Measurements from ENCODE around the gene TMEM62. TPM values are rescaled to one million over a fixed set of nuclear protein-coding genes. Genes with fewer than 3 reads are reported as not detected.

Gene TMEM62
- total and polyA plus RNA-seq, 10 of the 15 experiments (the other 5 are each of a cell fraction or from before 2014, with no cell fraction given) = 7.0 to 26.8 (median 14.9) TPM

DNA sequence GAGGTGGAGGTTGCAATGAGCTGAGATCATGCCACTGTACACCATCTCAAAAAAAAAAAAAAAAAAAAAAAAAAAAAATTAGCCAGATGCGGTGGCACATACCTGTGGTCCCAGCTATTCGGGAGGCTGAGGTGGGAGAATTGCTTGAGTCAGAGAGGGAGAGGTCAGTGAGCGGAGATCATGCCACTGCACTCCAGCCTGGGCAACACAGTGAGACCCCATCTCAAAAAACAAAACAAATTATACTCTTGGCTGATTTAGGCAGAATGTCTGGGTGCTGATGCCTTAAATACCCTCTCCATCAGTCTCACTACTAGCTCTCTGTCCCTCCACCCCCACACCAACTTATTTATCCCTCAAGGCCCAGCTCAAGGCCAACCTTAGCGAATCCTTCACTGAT, 41.5 kb upstream of the TMEM62 start:
- no peaks in the 10 kb centered on the region for H3K36me3 ChIP-seq (ENCODE audit: control insufficient read depth in 2 of 2, insufficient read depth in 2 of 2, low read length in 1 of 2)
- 99% methylated on average over 4 of the region's 4 CpGs for WGBS (ENCODE audit: insufficient coverage, insufficient replicate concordance, low lambda C conversion rate, missing lambda C conversion rate)

GRCh38 chr15:43093026-43093425, 40.4 kb upstream of the TMEM62 start:
- CTCF ChIA-PET = interaction anchor here (0.9 kb wide), 1 partner anchor 33 kb away, joined by 3 read pairs; no protein-coding TSS in a partner anchor
- Histone ChIP-seq H3K36me3 (ENCODE audit: control insufficient read depth in 2 of 2, insufficient read depth in 2 of 2, low read length in 1 of 2) (no peaks in the 10 kb centered on the region), H3K4me2 (ENCODE audit: control insufficient read depth, insufficient read depth) (no peak overlapping the region), H3K9ac (ENCODE audit: control insufficient read depth, insufficient read depth, low read length) (no peak overlapping the region), H3K4me3 (no peak overlapping the region), H3K9me3 (replicated peaks; ENCODE audit: control insufficient read depth, insufficient read depth, low read length) (no peaks in the 10 kb centered on the region), H3K27me3 (replicated peaks in 1 of 2; ENCODE audit: control insufficient read depth in 2 of 2, insufficient read depth in 2 of 2, low read length in 1 of 2) (no peaks in the 10 kb centered on the region), H3K4me1 (ENCODE audit: control insufficient read depth, insufficient read depth, low read length) (peaks cover 6% of the 10 kb centered on the region; the same call in 1 of the 2 replicates), H3K79me2 (ENCODE audit: control insufficient read depth, insufficient read depth, low read length) (peaks cover 11% of the 10 kb centered on the region), H3K27ac (ENCODE audit: control insufficient read depth, insufficient read depth) (no peak overlapping the region), H2AFZ (ENCODE audit: control insufficient read depth, low read depth, low read length) (no peak overlapping the region), H4K20me1 (ENCODE audit: control insufficient read depth, insufficient read depth) (no peaks in the 10 kb centered on the region)
- BruUV-seq (replicated peaks) = no TSS peak
- WGBS (ENCODE audit: insufficient coverage, insufficient replicate concordance, low lambda C conversion rate, missing lambda C conversion rate) = 100% methylated on average over 1 of the region's 1 CpG
- POLR2A ChIA-PET = interaction anchor here (0.6 kb wide), 2 partner anchors 360 to 1312 kb away, joined by 5 to 8 read pairs; no protein-coding TSS in a partner anchor
- ATAC-seq (peak; percentile 46), FAIRE-seq (no peak), DNase-seq (ENCODE audit: low read depth, low spot score) (no peak)
- in situ Hi-C loops (cut with MboI) = no loop called here
- RAD21 ChIA-PET (ENCODE audit: unreplicated experiment) = interaction anchor here (1.1 kb wide), 1 partner anchor 121 kb away, joined by 3 read pairs; no protein-coding TSS in a partner anchor
- intact Hi-C loops (cut with micrococcal nuclease; ENCODE audit: unreplicated experiment) = no loop called here
- SMC1A ChIA-PET (ENCODE audit: uncharacterized antibody, unreplicated experiment) = interaction anchor here (1.3 to 1.9 kb wide), 2 partner anchors 14 to 158 kb away, joined by 3 to 6 read pairs; partner anchors contain the start of gene UBR1
- TF ChIP-seq POU2F2 (IDR thresholded peaks at IDR 0.05; ENCODE audit: borderline replicate concordance, low read depth, low read length) (no peak), IKZF2 (IDR thresholded peaks at IDR 0.05) (peak; percentile 50 to 74; a peak in 3 of 4 replicates), NFXL1 (IDR thresholded peaks at IDR 0.05; ENCODE audit: borderline replicate concordance) (no peak), ETV6 (conservative IDR thresholded peaks at IDR 0.05 in 1 of 2, IDR thresholded peaks at IDR 0.05 in 1 of 2; ENCODE audit: borderline replicate concordance in 1 of 2, low read depth in 1 of 2) (no peak), HDAC6 (IDR thresholded peaks at IDR 0.05; ENCODE audit: unreplicated experiment) (no peak), RFX5 (IDR thresholded peaks at IDR 0.05; ENCODE audit: low read depth, low read length) (no peak), SREBF2 (IDR thresholded peaks at IDR 0.05; ENCODE audit: low read length) (no peak), IKZF1 (conservative IDR thresholded peaks at IDR 0.05) (peak; percentile 36; the same call in 1 of the 2 replicates), NR2F1 (conservative IDR thresholded peaks at IDR 0.05) (peak; percentile 64), USF1 (IDR thresholded peaks at IDR 0.05; ENCODE audit: borderline replicate concordance, extremely low read length, insufficient read depth, low read depth, low read length) (no peak), RUNX3 (IDR thresholded peaks at IDR 0.05; ENCODE audit: low read length) (0 out of 2 replicates have a peak, but pooled peaks have one; percentile 6)
- TF ChIP-seq, protein P1, sequence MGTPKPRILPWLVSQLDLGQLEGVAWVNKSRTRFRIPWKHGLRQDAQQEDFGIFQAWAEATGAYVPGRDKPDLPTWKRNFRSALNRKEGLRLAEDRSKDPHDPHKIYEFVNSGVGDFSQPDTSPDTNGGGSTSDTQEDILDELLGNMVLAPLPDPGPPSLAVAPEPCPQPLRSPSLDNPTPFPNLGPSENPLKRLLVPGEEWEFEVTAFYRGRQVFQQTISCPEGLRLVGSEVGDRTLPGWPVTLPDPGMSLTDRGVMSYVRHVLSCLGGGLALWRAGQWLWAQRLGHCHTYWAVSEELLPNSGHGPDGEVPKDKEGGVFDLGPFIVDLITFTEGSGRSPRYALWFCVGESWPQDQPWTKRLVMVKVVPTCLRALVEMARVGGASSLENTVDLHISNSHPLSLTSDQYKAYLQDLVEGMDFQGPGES (IDR thresholded peaks at IDR 0.05) = no peak

More for the DNA sequence above, 41.5 kb upstream of the TMEM62 start:
- Histone ChIP-seq H3K27ac (ENCODE audit: control insufficient read depth, insufficient read depth) (no peak overlapping the region), H3K79me2 (ENCODE audit: control insufficient read depth, insufficient read depth, low read length) (peaks cover 11% of the 10 kb centered on the region), H3K9ac (ENCODE audit: control insufficient read depth, insufficient read depth, low read length) (no peak overlapping the region), H3K27me3 (replicated peaks in 1 of 2; ENCODE audit: control insufficient read depth in 2 of 2, insufficient read depth in 2 of 2, low read length in 1 of 2) (no peaks in the 10 kb centered on the region), H3K9me3 (replicated peaks; ENCODE audit: control insufficient read depth, insufficient read depth, low read length) (no peaks in the 10 kb centered on the region), H4K20me1 (ENCODE audit: control insufficient read depth, insufficient read depth) (no peaks in the 10 kb centered on the region), H2AFZ (ENCODE audit: control insufficient read depth, low read depth, low read length) (no peak overlapping the region), H3K4me2 (ENCODE audit: control insufficient read depth, insufficient read depth) (no peak overlapping the region), H3K4me3 (no peak overlapping the region), H3K4me1 (ENCODE audit: control insufficient read depth, insufficient read depth, low read length) (peaks cover 6% of the 10 kb centered on the region; the same call in 1 of the 2 replicates)
- SMC1A ChIA-PET (ENCODE audit: uncharacterized antibody, unreplicated experiment) = interaction anchor here (0.5 to 1.9 kb wide), 4 partner anchors 12 to 157 kb away, joined by 3 to 6 read pairs (median 3); partner anchors contain the start of gene UBR1
- intact Hi-C loops (cut with micrococcal nuclease; ENCODE audit: unreplicated experiment) = no loop called here
- FAIRE-seq (no peak), ATAC-seq (no peak), DNase-seq (ENCODE audit: low read depth, low spot score) (no peak)
- in situ Hi-C loops (cut with MboI) = no loop called here
- BruUV-seq (replicated peaks) = no TSS peak
- no peak for TF ChIP-seq POLR2A (IDR thresholded peaks at IDR 0.05; ENCODE audit: low read depth, low read length)
- no peak for TF ChIP-seq ZNF274 (IDR thresholded peaks at IDR 0.05; ENCODE audit: insufficient read depth, insufficient read length)
- TF ChIP-seq SREBF1 (IDR thresholded peaks at IDR 0.05; ENCODE audit: low read length) = no peak
- no peak for TF ChIP-seq ZBED1 (IDR thresholded peaks at IDR 0.05; ENCODE audit: borderline replicate concordance)
- TF ChIP-seq CHD2 (IDR thresholded peaks at IDR 0.05; ENCODE audit: borderline replicate concordance, low read depth, low read length) = no peak
- TF ChIP-seq ZZZ3 (IDR thresholded peaks at IDR 0.05; ENCODE audit: control insufficient read depth, insufficient read length, low read depth) = no peak
- no peak for TF ChIP-seq NFXL1 (IDR thresholded peaks at IDR 0.05; ENCODE audit: borderline replicate concordance)
- TF ChIP-seq SUZ12 (IDR thresholded peaks at IDR 0.05; ENCODE audit: unreplicated experiment) = no peak
- POLR2A ChIA-PET = no interaction called here
- CTCF ChIA-PET = no interaction called here
- RAD21 ChIA-PET (ENCODE audit: unreplicated experiment) = no interaction called here

Measured in GM12878 (cell line).